Lower leg skin (tissue), 3 donors: ENCODE measurements around the gene TADA2A.

Source experiments
- POLR2A ChIP-seq, 2 donors: fragments of 450-650 bp; IDR thresholded peaks; one replicate each; pipeline ENCODE4 v1.6.1; 2016 to 2017; ENCODE audit warnings: antibody characterized with exemption in 2 of 2, mild to moderate bottlenecking in 1 of 2, moderate library complexity in 1 of 2
- TF ChIP-seq, protein P1 (sequence below), 3 donors: fragments of 450-650 bp; IDR thresholded peaks; one replicate each; pipeline ENCODE4 v1.5.1; 2016; ENCODE audit warnings: antibody characterized with exemption in 3 of 3, mild to moderate bottlenecking in 3 of 3, moderate library complexity in 2 of 3

DNA sequence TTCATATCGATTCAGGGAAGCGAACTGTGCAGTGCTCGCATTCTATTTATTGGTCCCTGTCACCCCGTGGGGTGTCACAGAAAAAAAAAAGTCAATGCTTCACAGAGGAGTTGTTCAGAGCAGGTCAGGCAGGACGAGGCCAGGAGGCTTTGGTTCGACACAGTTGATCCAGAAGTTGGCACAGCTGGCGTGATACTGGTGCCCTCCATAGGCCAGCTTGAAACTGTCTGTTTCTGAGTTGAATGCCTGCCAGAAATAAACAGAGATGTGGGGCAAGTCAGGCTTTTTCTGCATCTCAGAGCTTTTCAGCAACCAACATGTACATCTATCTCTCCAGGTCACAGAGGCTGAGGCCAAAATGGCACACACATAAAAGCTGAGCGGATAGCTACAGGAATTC is 112.1 kb downstream of the TADA2A start:
- TF ChIP-seq, protein P1, sequence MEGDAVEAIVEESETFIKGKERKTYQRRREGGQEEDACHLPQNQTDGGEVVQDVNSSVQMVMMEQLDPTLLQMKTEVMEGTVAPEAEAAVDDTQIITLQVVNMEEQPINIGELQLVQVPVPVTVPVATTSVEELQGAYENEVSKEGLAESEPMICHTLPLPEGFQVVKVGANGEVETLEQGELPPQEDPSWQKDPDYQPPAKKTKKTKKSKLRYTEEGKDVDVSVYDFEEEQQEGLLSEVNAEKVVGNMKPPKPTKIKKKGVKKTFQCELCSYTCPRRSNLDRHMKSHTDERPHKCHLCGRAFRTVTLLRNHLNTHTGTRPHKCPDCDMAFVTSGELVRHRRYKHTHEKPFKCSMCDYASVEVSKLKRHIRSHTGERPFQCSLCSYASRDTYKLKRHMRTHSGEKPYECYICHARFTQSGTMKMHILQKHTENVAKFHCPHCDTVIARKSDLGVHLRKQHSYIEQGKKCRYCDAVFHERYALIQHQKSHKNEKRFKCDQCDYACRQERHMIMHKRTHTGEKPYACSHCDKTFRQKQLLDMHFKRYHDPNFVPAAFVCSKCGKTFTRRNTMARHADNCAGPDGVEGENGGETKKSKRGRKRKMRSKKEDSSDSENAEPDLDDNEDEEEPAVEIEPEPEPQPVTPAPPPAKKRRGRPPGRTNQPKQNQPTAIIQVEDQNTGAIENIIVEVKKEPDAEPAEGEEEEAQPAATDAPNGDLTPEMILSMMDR (IDR thresholded peaks at IDR 0.05): no peak
- TF ChIP-seq POLR2A (IDR thresholded peaks at IDR 0.05): no peak
